OCI-LY7 (cell line): ENCODE results near the gene SPINDOC. TPM values are rescaled to one million over a fixed set of nuclear protein-coding genes. Genes with fewer than 3 reads are reported as not detected.

Experiments
- BruUV-seq: library from RNA; stranded (reverse); fragments of 400-500 nt; replicated peaks from 2 replicates; lab custom pipeline; 2021; lab: Mats Ljungman, UMichigan
- CTCF ChIA-PET: fragments of 300-600 bp; sonication (Branson Sonifier 250); formaldehyde crosslinking; loops from one replicate; lab custom pipeline; 2022; ENCODE audit warnings: antibody characterized with exemption; ENCODE audit not compliant: unreplicated experiment; lab: Charles Lee
- POLR2A ChIA-PET: fragments of 300-600 bp; sonication (Branson Sonifier 250); formaldehyde crosslinking; loops from one replicate; lab custom pipeline; 2022; ENCODE audit warnings: antibody characterized with exemption; lab: Charles Lee
- DNase-seq: peaks from one replicate; pipeline ENCODE4 v3.0.0-alpha.2; 2015; ENCODE audit warnings: low spot score
- H2AFZ ChIP-seq: fragments of 200-600 bp; sonication (generic), shearing (Covaris generic); 2 replicates; pipeline ENCODE4 v1.6.1; 2014; ENCODE audit warnings: mild to moderate bottlenecking, antibody characterized with exemption, low read length, moderate library complexity
- H3K27ac ChIP-seq: fragments of 200-600 bp; sonication (generic); 2 replicates; pipeline ENCODE4 v1.5.1; 2014; ENCODE audit warnings: mixed run types, low read depth, mild to moderate bottlenecking, moderate library complexity, low read length, inconsistent platforms; ENCODE audit not compliant: poor library complexity, severe bottlenecking
- H3K36me3 ChIP-seq: fragments of 200-600 bp; sonication (generic); 2 replicates; pipeline ENCODE4 v1.6.1; 2014; ENCODE audit warnings: mild to moderate bottlenecking, antibody characterized with exemption, low read length, moderate library complexity, mixed read lengths; ENCODE audit not compliant: insufficient read depth
- H3K4me1 ChIP-seq: fragments of 200-600 bp; sonication (generic); 2 replicates; pipeline ENCODE4 v1.5.1; 2014; ENCODE audit warnings: mild to moderate bottlenecking, low read length; ENCODE audit not compliant: insufficient read depth, poor library complexity, severe bottlenecking
- H3K4me2 ChIP-seq: fragments of 200-600 bp; sonication (generic); 2 replicates; pipeline ENCODE4 v1.6.1; 2014; ENCODE audit warnings: mild to moderate bottlenecking, low read length
- H3K4me3 ChIP-seq: fragments of 200-600 bp; sonication (generic); 2 replicates; pipeline ENCODE4 v1.5.1; 2014; ENCODE audit warnings: mild to moderate bottlenecking, low read depth, low read length; ENCODE audit not compliant: poor library complexity, severe bottlenecking
- H3K79me2 ChIP-seq: fragments of 200-600 bp; sonication (generic); 2 replicates; pipeline ENCODE4 v1.6.1; 2016; ENCODE audit warnings: low read depth, mild to moderate bottlenecking, low read length, moderate library complexity, mixed read lengths; ENCODE audit not compliant: insufficient read depth
- H3K9me2 ChIP-seq: fragments of 200-600 bp; sonication (generic); 2 replicates; pipeline ENCODE4 v1.6.1; 2016; ENCODE audit warnings: mild to moderate bottlenecking, low read length, mixed read lengths; ENCODE audit not compliant: insufficient read depth
- H3K9me3 ChIP-seq: fragments of 200-600 bp; sonication (generic); 2 replicates; pipeline ENCODE4 v1.6.1; 2014; ENCODE audit warnings: mild to moderate bottlenecking, mixed run types, low read length, mixed read lengths
- H4K20me1 ChIP-seq: fragments of 200-600 bp; sonication (generic); 2 replicates; pipeline ENCODE4 v1.6.1; 2014; ENCODE audit warnings: mild to moderate bottlenecking, antibody characterized with exemption, low read length, moderate library complexity, mixed read lengths; ENCODE audit not compliant: insufficient read depth
- EZH2phosphoT487 ChIP-seq: fragments of 200-600 bp; sonication (generic); IDR thresholded peaks from 2 replicates; pipeline ENCODE4 v1.6.1; 2018; ENCODE audit warnings: low read depth, borderline replicate concordance, mild to moderate bottlenecking, mixed run types, antibody characterized with exemption, low read length, moderate library complexity, mixed read lengths
- intact Hi-C: fragments of 100-400 bp; cut with micrococcal nuclease; formaldehyde crosslinking; loops from one replicate; pipeline ENCODE4 v1.10.0; 2022; ENCODE audit not compliant: unreplicated experiment
- total RNA-seq, 2 experiments: library from RNA; depleted of rRNA in 1 of 2; stranded (reverse); fragments of >200 nt in 1 of 2; shearing (Covaris generic) in 1 of 2; gene quantifications; 2 replicates each; pipeline ENCODE4 v1.2.3, GENCODE V29; 2014 to 2022
- TF ChIP-seq, protein P1 (sequence below): fragments of 200-600 bp; sonication (generic); conservative IDR thresholded peaks from 2 replicates; pipeline ENCODE4 v1.5.1; 2014; ENCODE audit warnings: mild to moderate bottlenecking, antibody characterized with exemption, low read length, moderate library complexity, mixed read lengths

SPINDOC gene
- total RNA-seq, 2 experiments from 2014 or later, result 57.9 to 81.8 TPM

GRCh38 chr11:63814383-63814736, 1.1 kb downstream of the SPINDOC start:
- ChIA-PET POLR2A (interaction anchor here (1.0 to 1.5 kb wide), 2 partner anchors 19 to 24 kb away, joined by 3 to 7 read pairs; no protein-coding TSS in a partner anchor), CTCF (no interaction called here)
- Histone ChIP-seq H3K4me2 (peak overlapping the region; percentile 86), H3K36me3 (peaks cover 48% of the 10 kb centered on the region), H4K20me1 (peaks cover 12% of the 10 kb centered on the region), H3K9me2 (no peaks in the 10 kb centered on the region), H3K9me3 (no peaks in the 10 kb centered on the region), H2AFZ (no peak overlapping the region; the same call in 1 of the 2 replicates), H3K27ac (peak overlapping the region; percentile 58), H3K79me2 (peaks cover 36% of the 10 kb centered on the region), H3K4me1 (peaks cover 18% of the 10 kb centered on the region), H3K4me3 (peak overlapping the region; percentile 83)
- intact Hi-C loops, result loop anchor here (5.0 kb wide), 2 partner anchors 47 to 142 kb away; partner anchors contain the start of genes ATL3 and ZFTA
- peak; percentile 67 for DNase-seq
- no TSS peak for BruUV-seq
- no peak for TF ChIP-seq EZH2phosphoT487
- TF ChIP-seq, protein P1, sequence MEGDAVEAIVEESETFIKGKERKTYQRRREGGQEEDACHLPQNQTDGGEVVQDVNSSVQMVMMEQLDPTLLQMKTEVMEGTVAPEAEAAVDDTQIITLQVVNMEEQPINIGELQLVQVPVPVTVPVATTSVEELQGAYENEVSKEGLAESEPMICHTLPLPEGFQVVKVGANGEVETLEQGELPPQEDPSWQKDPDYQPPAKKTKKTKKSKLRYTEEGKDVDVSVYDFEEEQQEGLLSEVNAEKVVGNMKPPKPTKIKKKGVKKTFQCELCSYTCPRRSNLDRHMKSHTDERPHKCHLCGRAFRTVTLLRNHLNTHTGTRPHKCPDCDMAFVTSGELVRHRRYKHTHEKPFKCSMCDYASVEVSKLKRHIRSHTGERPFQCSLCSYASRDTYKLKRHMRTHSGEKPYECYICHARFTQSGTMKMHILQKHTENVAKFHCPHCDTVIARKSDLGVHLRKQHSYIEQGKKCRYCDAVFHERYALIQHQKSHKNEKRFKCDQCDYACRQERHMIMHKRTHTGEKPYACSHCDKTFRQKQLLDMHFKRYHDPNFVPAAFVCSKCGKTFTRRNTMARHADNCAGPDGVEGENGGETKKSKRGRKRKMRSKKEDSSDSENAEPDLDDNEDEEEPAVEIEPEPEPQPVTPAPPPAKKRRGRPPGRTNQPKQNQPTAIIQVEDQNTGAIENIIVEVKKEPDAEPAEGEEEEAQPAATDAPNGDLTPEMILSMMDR, result no peak

DNA sequence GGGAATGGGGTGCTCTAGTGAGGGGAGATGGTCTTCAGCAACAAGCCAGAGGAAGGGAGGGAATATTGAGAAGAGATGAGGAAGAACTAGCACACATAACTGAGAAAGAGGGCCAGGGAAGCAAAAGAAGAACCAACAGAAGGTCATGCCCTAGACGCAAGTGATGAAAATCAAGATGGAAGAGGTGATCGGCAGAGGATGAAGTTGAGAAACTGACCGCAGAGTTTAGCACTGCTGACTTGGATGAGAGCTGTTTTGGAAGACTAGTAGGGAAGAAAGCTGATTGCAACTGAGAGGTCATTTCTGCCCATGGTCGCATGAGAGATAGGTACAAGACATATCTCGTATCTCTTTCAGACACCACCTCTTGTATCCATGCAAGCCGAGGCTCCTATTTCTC, 2.9 kb downstream of the SPINDOC start:
- no peak overlapping the region for H2AFZ ChIP-seq
- no peak overlapping the region for H3K4me3 ChIP-seq
- no TSS peak for BruUV-seq
- H3K9me3 ChIP-seq, result no peaks in the 10 kb centered on the region
- CTCF ChIA-PET, result no interaction called here
- intact Hi-C loops, result no loop called here
- H3K9me2 ChIP-seq, result no peaks in the 10 kb centered on the region
- no peak overlapping the region for H3K4me2 ChIP-seq
- peaks cover 36% of the 10 kb centered on the region for H3K79me2 ChIP-seq
- H3K27ac ChIP-seq, result no peak overlapping the region
- DNase-seq, result no peak
- no peak for TF ChIP-seq EZH2phosphoT487
- TF ChIP-seq, protein P1, result no peak
- peaks cover 12% of the 10 kb centered on the region for H4K20me1 ChIP-seq
- POLR2A ChIA-PET, result no interaction called here
- peaks cover 18% of the 10 kb centered on the region for H3K4me1 ChIP-seq
- peaks cover 65% of the 10 kb centered on the region for H3K36me3 ChIP-seq

DNA sequence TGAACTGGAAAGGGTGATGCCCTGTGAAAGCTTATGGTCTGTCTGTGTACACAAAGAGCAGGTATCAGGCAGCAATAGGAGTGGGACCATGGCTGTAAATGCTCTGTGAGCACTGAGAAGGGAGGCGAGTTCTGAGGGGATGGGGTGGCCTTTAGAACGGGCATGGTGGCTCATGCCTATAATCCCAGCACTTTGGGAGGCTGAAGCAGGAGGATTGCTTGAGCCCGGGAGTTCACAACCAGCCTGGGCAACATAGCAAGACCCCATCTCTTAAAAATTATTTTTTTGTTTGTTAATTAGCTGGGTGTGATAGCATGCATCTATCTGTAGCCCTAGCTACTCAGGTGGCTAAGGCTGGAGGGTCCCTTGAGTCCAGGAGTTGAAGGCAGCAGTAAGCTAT, 3.5 kb downstream of the SPINDOC start:
- no peak overlapping the region for H3K4me2 ChIP-seq
- H3K4me3 ChIP-seq, result no peak overlapping the region
- peaks cover 18% of the 10 kb centered on the region for H3K4me1 ChIP-seq
- H3K36me3 ChIP-seq, result peaks cover 71% of the 10 kb centered on the region
- no peaks in the 10 kb centered on the region for H3K9me2 ChIP-seq
- H3K79me2 ChIP-seq, result peaks cover 36% of the 10 kb centered on the region
- H3K9me3 ChIP-seq, result no peaks in the 10 kb centered on the region
- H2AFZ ChIP-seq, result no peak overlapping the region
- ChIA-PET POLR2A (interaction anchor here (0.6 kb wide), 1 partner anchor 156 kb away, joined by 4 read pairs; no protein-coding TSS in a partner anchor), CTCF (no interaction called here)
- TF ChIP-seq, protein P1, result no peak
- TF ChIP-seq EZH2phosphoT487, result no peak
- H4K20me1 ChIP-seq, result peaks cover 12% of the 10 kb centered on the region
- no peak overlapping the region for H3K27ac ChIP-seq
- intact Hi-C loops, result no loop called here
- no peak for DNase-seq
- no TSS peak for BruUV-seq
